Stimulated activated CD8-positive, alpha-beta memory T cell treated with anti-CD3 and anti-CD28 coated beads, Interleukin-4, amount 100 ng/mL, for 48 hours (primary cell): Measurements from ENCODE around the gene CYB5RL.
"Not testable (repeated sequence)": the region's sequence is repeated elsewhere in the genome, so short reads cannot be mapped to it uniquely, and the experiment has no call there.

Source experiments
- DNase-seq: peaks from one replicate; pipeline ENCODE4 v3.0.0-alpha.2; 2020

Gene CYB5RL

GRCh38 chr1:54178296-54179070 is 21.3 kb downstream of the CYB5RL start:
- DNase-seq = no peak

- DNase-seq = no peak
Observed at GRCh38 chr1:54177726-54178125, 22.1 kb downstream of the CYB5RL start.

- DNase-seq = no peak
Observed at GRCh38 chr1:54176621-54177327, 23.1 kb downstream of the CYB5RL start.

- DNase-seq = no peak
Observed at GRCh38 chr1:54174106-54174505, 25.7 kb downstream of the CYB5RL start.

- no peak for DNase-seq
Observed at GRCh38 chr1:54173681-54174080, 26.1 kb downstream of the CYB5RL start.

- DNase-seq = no peak
Observed at GRCh38 chr1:54172614-54173599, 26.9 kb downstream of the CYB5RL start.

- DNase-seq = no peak
Observed at GRCh38 chr1:54171606-54172005, 28.2 kb downstream of the CYB5RL start.

GRCh38 chr1:54171016-54171415 is 28.8 kb downstream of the CYB5RL start:
- no peak for DNase-seq

GRCh38 chr1:54169068-54169467 is 30.8 kb downstream of the CYB5RL start:
- no peak for DNase-seq

GRCh38 chr1:54168206-54168965 is 31.4 kb downstream of the CYB5RL start:
- DNase-seq = no peak

GRCh38 chr1:54167422-54168139 is 32.2 kb downstream of the CYB5RL start:
- no peak for DNase-seq

GRCh38 chr1:54166357-54166756 is 33.5 kb downstream of the CYB5RL start:
- DNase-seq = not testable (repeated sequence)

GRCh38 chr1:54165146-54165545 is 34.7 kb downstream of the CYB5RL start:
- no peak for DNase-seq

GRCh38 chr1:54163573-54163972 is 36.3 kb downstream of the CYB5RL start:
- no peak for DNase-seq

GRCh38 chr1:54163051-54163450 is 36.8 kb downstream of the CYB5RL start:
- no peak for DNase-seq

- DNase-seq = no peak
Observed at GRCh38 chr1:54161495-54162168, 38.2 kb downstream of the CYB5RL start.

GRCh38 chr1:54160351-54160750 is 39.5 kb downstream of the CYB5RL start:
- no peak for DNase-seq

- DNase-seq = no peak
Observed at GRCh38 chr1:54159733-54160316, 40.0 kb downstream of the CYB5RL start.

- DNase-seq = no peak
Observed at GRCh38 chr1:54158071-54158470, 41.8 kb downstream of the CYB5RL start.

GRCh38 chr1:54157401-54157800 is 42.4 kb downstream of the CYB5RL start:
- no peak for DNase-seq

- DNase-seq = no peak
Observed at GRCh38 chr1:54156986-54157385, 42.8 kb downstream of the CYB5RL start.
